GM23338 (cell line): Measurements from ENCODE around the gene GCH1.

Experiments used
- EZH2phosphoT487 ChIP-seq: fragments of 200-600 bp; sonication (generic); IDR thresholded peaks from one replicate; pipeline ENCODE4 v1.8.1; 2018; ENCODE audit warnings: antibody characterized with exemption; ENCODE audit not compliant: unreplicated experiment
- JUNB ChIP-seq: IDR thresholded peaks from one replicate; pipeline ENCODE4 v1.6.1; 2016; ENCODE audit warnings: antibody characterized with exemption; ENCODE audit not compliant: unreplicated experiment
- STAT1 ChIP-seq: IDR thresholded peaks from one replicate; pipeline ENCODE4 v1.6.1; 2016; ENCODE audit warnings: antibody characterized with exemption; ENCODE audit not compliant: unreplicated experiment
- ZNF331 ChIP-seq: fragments of 250-450 bp; sonication (Bioruptor Pico); IDR thresholded peaks from 2 replicates; pipeline ENCODE4 v1.5.0; 2020; ENCODE audit warnings: low read depth, mild to moderate bottlenecking, moderate library complexity
- TF ChIP-seq, protein P1 (sequence below), 2 experiments: fragments of 200-600 bp in 1 of 2; sonication (generic) in 1 of 2; conservative IDR thresholded peaks; 2 replicates each; pipeline versions ENCODE4 v1.5.1 to v1.6.1; 2016 to 2017; ENCODE audit warnings: antibody characterized with exemption in 2 of 2, low read depth in 2 of 2, mild to moderate bottlenecking in 2 of 2, moderate library complexity in 1 of 2

DNA sequence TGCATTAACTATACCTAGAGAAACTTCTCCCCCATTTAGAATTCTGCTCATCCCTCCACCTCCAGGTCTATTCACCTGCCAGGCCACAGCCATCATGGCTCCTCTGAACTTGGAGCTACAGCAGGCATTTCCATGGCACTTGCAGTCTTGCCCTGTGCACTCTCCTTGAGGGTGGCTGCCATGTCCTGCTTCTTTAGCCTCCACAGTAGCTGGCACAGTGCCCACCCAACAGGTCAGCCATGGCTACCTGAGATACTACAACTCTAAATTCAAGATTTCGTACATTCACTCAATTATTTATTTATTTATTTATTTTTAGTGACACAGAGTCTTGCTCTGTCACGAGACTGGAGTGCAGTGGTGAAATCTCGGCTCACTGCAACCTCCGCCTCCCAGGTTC is 46.5 kb downstream of the GCH1 start:
- TF ChIP-seq ZNF331 (CRISPR knock-in tag) = no peak
- TF ChIP-seq, protein P1, sequence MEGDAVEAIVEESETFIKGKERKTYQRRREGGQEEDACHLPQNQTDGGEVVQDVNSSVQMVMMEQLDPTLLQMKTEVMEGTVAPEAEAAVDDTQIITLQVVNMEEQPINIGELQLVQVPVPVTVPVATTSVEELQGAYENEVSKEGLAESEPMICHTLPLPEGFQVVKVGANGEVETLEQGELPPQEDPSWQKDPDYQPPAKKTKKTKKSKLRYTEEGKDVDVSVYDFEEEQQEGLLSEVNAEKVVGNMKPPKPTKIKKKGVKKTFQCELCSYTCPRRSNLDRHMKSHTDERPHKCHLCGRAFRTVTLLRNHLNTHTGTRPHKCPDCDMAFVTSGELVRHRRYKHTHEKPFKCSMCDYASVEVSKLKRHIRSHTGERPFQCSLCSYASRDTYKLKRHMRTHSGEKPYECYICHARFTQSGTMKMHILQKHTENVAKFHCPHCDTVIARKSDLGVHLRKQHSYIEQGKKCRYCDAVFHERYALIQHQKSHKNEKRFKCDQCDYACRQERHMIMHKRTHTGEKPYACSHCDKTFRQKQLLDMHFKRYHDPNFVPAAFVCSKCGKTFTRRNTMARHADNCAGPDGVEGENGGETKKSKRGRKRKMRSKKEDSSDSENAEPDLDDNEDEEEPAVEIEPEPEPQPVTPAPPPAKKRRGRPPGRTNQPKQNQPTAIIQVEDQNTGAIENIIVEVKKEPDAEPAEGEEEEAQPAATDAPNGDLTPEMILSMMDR (conservative IDR thresholded peaks at IDR 0.05; ENCODE audit: low read depth in 2 of 2) = no peak
- no peak for TF ChIP-seq JUNB
- TF ChIP-seq EZH2phosphoT487 = no peak
- TF ChIP-seq STAT1 = no peak
